WI38 (cell line): Measurements from ENCODE around the gene LMO1.

Source experiments
- H3K4me3 ChIP-seq: 2 replicates; pipeline ENCODE4 v1.5.1; 2011; ENCODE audit warnings: low read depth, mild to moderate bottlenecking, control low read depth, low read length
- TF ChIP-seq, protein P1 (sequence below): IDR thresholded peaks from 2 replicates; pipeline ENCODE4 v1.5.1; 2012; ENCODE audit warnings: low read depth, mild to moderate bottlenecking, control low read depth, low read length

LMO1 gene

DNA sequence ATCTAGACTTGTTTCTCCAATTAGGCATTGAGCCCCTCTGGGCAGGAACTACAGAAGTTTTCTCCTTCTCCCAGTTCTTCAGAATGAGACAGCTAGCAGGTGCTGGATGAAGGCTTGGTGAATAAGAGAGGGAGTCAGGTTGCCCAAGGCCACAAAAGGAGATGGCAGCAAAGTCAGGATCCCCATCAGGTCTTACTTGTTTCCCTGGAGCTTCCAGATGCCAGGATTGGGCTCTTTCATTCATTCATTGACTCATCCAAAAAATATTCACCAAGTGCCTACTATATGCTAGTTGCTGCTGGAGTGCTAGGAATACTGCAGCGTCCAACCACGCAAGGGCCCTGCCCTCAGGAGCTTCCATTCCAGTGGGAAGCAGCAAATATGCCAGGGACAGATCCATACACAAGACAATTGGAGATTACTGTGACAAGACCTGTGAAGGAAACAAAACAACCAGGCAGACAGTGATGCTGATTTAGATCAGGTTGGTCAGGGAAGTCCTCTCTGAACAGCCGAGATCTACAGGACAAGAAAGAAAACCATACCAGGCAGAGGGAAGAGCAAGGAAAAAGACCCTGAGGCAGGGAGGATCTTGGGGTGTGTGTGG lies 24.6 kb upstream of the LMO1 start:
- TF ChIP-seq, protein P1, sequence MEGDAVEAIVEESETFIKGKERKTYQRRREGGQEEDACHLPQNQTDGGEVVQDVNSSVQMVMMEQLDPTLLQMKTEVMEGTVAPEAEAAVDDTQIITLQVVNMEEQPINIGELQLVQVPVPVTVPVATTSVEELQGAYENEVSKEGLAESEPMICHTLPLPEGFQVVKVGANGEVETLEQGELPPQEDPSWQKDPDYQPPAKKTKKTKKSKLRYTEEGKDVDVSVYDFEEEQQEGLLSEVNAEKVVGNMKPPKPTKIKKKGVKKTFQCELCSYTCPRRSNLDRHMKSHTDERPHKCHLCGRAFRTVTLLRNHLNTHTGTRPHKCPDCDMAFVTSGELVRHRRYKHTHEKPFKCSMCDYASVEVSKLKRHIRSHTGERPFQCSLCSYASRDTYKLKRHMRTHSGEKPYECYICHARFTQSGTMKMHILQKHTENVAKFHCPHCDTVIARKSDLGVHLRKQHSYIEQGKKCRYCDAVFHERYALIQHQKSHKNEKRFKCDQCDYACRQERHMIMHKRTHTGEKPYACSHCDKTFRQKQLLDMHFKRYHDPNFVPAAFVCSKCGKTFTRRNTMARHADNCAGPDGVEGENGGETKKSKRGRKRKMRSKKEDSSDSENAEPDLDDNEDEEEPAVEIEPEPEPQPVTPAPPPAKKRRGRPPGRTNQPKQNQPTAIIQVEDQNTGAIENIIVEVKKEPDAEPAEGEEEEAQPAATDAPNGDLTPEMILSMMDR, result no peak
- H3K4me3 ChIP-seq, result no peak overlapping the region

DNA sequence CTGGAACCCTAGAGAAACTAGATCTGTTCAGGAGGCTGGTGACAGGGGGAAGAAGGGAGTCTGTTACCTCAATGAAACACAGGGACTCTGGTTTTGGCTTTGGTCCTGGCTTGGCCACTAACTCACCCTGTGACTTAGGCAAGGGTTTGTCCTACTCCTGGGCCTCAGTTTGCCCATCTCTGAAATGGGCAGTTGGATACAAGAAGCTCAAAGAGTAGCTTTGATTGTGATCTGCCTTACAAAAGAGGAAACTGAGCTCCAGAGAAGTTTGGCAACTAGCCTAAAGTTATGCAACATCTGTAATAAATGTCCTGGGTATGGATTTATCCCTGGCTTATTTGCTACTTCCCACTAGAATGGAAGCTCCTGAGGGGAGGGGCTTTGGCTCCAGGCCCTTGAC lies 24.0 kb upstream of the LMO1 start:
- no peak overlapping the region for H3K4me3 ChIP-seq
- TF ChIP-seq, protein P1, result no peak

GRCh38 chr11:8287297-8287696 lies 23.6 kb upstream of the LMO1 start:
- no peak overlapping the region for H3K4me3 ChIP-seq
- TF ChIP-seq, protein P1, result no peak

DNA sequence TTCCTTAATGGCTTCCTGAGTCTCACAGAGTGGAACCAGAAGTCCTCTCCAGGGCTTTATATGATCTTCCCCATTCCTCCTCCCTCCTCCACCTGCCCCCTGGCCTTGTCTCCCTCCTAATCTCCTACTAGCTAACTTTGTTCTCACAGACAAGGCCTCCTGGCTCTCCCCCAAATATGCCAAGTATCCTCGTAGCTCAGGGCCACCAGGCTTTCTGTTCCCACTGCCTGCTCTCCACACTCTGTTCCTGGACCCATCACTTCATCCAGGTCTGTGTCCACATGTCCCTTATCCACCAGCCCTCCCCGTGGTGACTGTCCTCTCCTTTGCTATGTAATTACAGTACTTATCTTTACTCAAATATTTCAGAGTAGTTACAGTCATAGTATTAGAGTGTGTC lies 23.2 kb upstream of the LMO1 start:
- TF ChIP-seq, protein P1, result no peak
- no peak overlapping the region for H3K4me3 ChIP-seq

- TF ChIP-seq, protein P1, result no peak
Measured at GRCh38 chr11:8285796-8286195, 22.1 kb upstream of the LMO1 start.

GRCh38 chr11:8285228-8285627 lies 21.6 kb upstream of the LMO1 start:
- H3K4me3 ChIP-seq, result no peak overlapping the region
- TF ChIP-seq, protein P1, result no peak

More at GRCh38 chr11:8285796-8286195, 22.1 kb upstream of the LMO1 start:
- no peak overlapping the region for H3K4me3 ChIP-seq

DNA sequence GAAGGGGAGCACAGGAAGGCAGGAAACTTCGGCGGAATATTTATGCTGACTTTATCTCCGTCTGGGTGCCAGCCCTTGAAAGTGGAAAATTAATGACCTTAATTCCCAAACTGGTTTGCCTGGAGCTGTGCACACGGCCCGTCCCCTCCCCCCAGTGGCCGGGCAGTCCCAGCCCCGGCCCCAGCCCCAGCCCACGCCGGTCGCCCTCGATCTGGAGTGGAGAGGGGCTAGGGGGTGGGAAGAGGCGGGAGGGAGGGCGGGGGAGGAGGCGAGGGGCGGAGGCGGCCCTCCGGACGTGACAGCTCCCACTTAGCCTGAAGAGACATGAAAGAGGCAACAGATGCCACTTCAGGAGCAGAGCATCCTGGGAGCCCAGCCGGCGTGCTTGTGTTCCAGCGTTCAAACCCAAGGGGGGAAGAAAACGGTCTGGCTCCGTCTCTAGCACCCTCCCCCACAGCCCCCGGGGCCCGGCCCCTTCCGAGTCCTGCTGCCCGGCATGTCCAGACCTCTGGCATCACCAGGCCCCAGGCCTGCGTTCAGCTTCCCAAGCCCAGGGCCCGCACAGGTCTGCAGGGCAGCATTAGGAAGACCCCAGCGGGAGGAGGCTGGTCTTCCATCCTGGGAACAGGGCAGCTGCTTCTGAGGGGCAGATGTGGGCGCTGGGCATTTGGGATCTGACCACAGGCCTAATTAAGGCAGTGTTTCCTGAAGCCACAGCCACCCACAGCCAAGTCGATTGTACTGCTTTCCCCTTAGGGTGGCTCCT lies 20.0 kb upstream of the LMO1 start:
- TF ChIP-seq, protein P1, result no peak
- H3K4me3 ChIP-seq, result no peak overlapping the region
